A549 (cell line): Measurements from ENCODE around the gene C10orf105. TPM values are rescaled to one million over a fixed set of nuclear protein-coding genes. Genes with fewer than 3 reads are reported as not detected.

ENCODE experiments used
- ATAC-seq, 2 experiments: fragments of 200-7000 bp in 1 of 2; fragments of >200 bp in 1 of 2; cut with Nextera tagmentation in 1 of 2; cut with Tn5 transposase in 1 of 2; 3 replicates each; pipeline versions ENCODE4 v1.8.0 to v1.9.1; 2018 to 2020; ENCODE audit warnings: mild to moderate bottlenecking in 1 of 2, moderate library complexity in 1 of 2
- CTCF ChIA-PET: fragments of 300-600 bp; sonication (Branson Sonifier 250); formaldehyde crosslinking; extraction: SDS; loops from one replicate; lab custom pipeline; 2021; ENCODE audit warnings: antibody characterized with exemption, inconsistent platforms; lab: Yijun Ruan, JAX
- POLR2A ChIA-PET: fragments of 350-600 bp; formaldehyde crosslinking; extraction: SDS; loops from one replicate; lab custom pipeline; 2021; ENCODE audit warnings: antibody characterized with exemption, inconsistent platforms; lab: Yijun Ruan, JAX
- DNase-seq, 2 experiments: peaks; one replicate each; pipeline versions ENCODE4 v3.0.0 to v3.0.0-alpha.2; 2011 to 2016; ENCODE audit warnings: low read depth in 1 of 2, low spot score in 1 of 2
- FAIRE-seq: peaks from 2 replicates; lab custom pipeline; 2011; peaks lifted over from hg19 to GRCh38; lab: Jason Lieb, UNC
- H3K27ac ChIP-seq, 2 experiments: fragments of >200 bp; sonication (Bioruptor Twin); formaldehyde crosslinking; 3 replicates each; pipeline ENCODE4 v1.5.1; 2016 to 2017
- H3K4me1 ChIP-seq: fragments of >200 bp; sonication (Bioruptor Twin); formaldehyde crosslinking; 3 replicates; pipeline ENCODE4 v1.6.1; 2016
- H3K4me2 ChIP-seq: fragments of >200 bp; sonication (Bioruptor Twin); formaldehyde crosslinking; 3 replicates; pipeline ENCODE4 v1.6.1; 2016
- H3K4me3 ChIP-seq: fragments of >200 bp; sonication (Bioruptor Twin); formaldehyde crosslinking; 3 replicates; pipeline ENCODE4 v1.5.1; 2016
- H3K9me3 ChIP-seq: fragments of >200 bp; sonication (Bioruptor Twin); formaldehyde crosslinking; 3 replicates; pipeline ENCODE4 v1.6.1; 2016
- ATOH8 ChIP-seq: fragments of 250-450 bp; sonication (Bioruptor Pico); IDR thresholded peaks from 2 replicates; pipeline ENCODE4 v1.5.0; 2020; ENCODE audit warnings: low read depth, mild to moderate bottlenecking, moderate library complexity
- CBX2 ChIP-seq: fragments of 200-600 bp; sonication (generic); IDR thresholded peaks from 2 replicates; pipeline ENCODE4 v1.6.1; 2016; ENCODE audit warnings: low read depth, mild to moderate bottlenecking, borderline replicate concordance
- CHD4 ChIP-seq: fragments of 200-600 bp; sonication (generic); IDR thresholded peaks from 2 replicates; pipeline ENCODE4 v1.6.1; 2016; ENCODE audit warnings: antibody characterized with exemption, mild to moderate bottlenecking, borderline replicate concordance
- EHF ChIP-seq: fragments of 250-450 bp; sonication (Bioruptor Pico); IDR thresholded peaks from 2 replicates; pipeline ENCODE4 v1.5.0; 2020; ENCODE audit warnings: mild to moderate bottlenecking
- EHMT2 ChIP-seq: fragments of 200-600 bp; sonication (generic); IDR thresholded peaks from 2 replicates; pipeline ENCODE4 v1.6.1; 2016; ENCODE audit warnings: antibody characterized with exemption, low read depth, mild to moderate bottlenecking, moderate library complexity
- ELK1 ChIP-seq: fragments of 150-350 bp; IDR thresholded peaks from 2 replicates; pipeline ENCODE4 v1.6.1; 2014; ENCODE audit warnings: low read depth, mild to moderate bottlenecking, low read length
- ESRRA ChIP-seq: fragments of 150-350 bp; IDR thresholded peaks from 2 replicates; pipeline ENCODE4 v1.6.1; 2014; ENCODE audit warnings: mild to moderate bottlenecking, low read length, borderline replicate concordance
- FOSB ChIP-seq: fragments of 250-450 bp; sonication (Bioruptor Pico); IDR thresholded peaks from 2 replicates; pipeline ENCODE4 v1.5.0; 2020; ENCODE audit warnings: mild to moderate bottlenecking, moderate library complexity
- FOXS1 ChIP-seq: fragments of 250-450 bp; sonication (Bioruptor Pico); IDR thresholded peaks from 2 replicates; pipeline ENCODE4 v1.5.0; 2020; ENCODE audit warnings: mild to moderate bottlenecking, moderate library complexity
- GATA3 ChIP-seq: IDR thresholded peaks from 2 replicates; pipeline ENCODE4 v1.6.1; 2012; ENCODE audit warnings: borderline replicate concordance
- HDAC2 ChIP-seq: fragments of 200-600 bp; sonication (generic); IDR thresholded peaks from 2 replicates; pipeline ENCODE4 v1.6.1; 2016
- HEYL ChIP-seq: fragments of 250-450 bp; sonication (Bioruptor Pico); IDR thresholded peaks from 2 replicates; pipeline ENCODE4 v1.8.0; 2021; ENCODE audit warnings: mild to moderate bottlenecking, moderate library complexity
- HMGXB4 ChIP-seq: fragments of 250-450 bp; sonication (Bioruptor Pico); IDR thresholded peaks from 2 replicates; pipeline ENCODE4 v1.5.0; 2021; ENCODE audit warnings: mild to moderate bottlenecking, moderate library complexity, borderline replicate concordance
- HOXA7 ChIP-seq: fragments of 250-450 bp; sonication (Bioruptor Pico); IDR thresholded peaks from 2 replicates; pipeline ENCODE4 v1.5.0; 2020; ENCODE audit warnings: mild to moderate bottlenecking, moderate library complexity
- JUN ChIP-seq, 2 experiments: fragments of >200 bp; sonication (Bioruptor Twin); formaldehyde crosslinking; IDR thresholded peaks; 2 replicates in 1 of 2; 3 replicates in 1 of 2; pipeline ENCODE4 v1.6.1; 2016 to 2017
- MAX ChIP-seq: IDR thresholded peaks from 2 replicates; pipeline ENCODE4 v1.6.1; 2012
- MAZ ChIP-seq: fragments of 150-350 bp; IDR thresholded peaks from 2 replicates; pipeline ENCODE4 v1.6.1; 2014; ENCODE audit warnings: antibody characterized with exemption, low read depth, low read length, borderline replicate concordance
- NFE2L2 ChIP-seq: fragments of 150-350 bp; conservative IDR thresholded peaks from 2 replicates; pipeline ENCODE4 v1.6.1; 2014; ENCODE audit warnings: low read length
- NR3C1 ChIP-seq: fragments of >200 bp; sonication (Bioruptor Twin); formaldehyde crosslinking; IDR thresholded peaks from 3 replicates; pipeline ENCODE4 v1.6.1; 2017
- PHF8 ChIP-seq: fragments of 200-600 bp; sonication (generic); IDR thresholded peaks from 2 replicates; pipeline ENCODE4 v1.6.1; 2016; ENCODE audit warnings: low read depth, mild to moderate bottlenecking, antibody characterized with exemption, moderate library complexity, borderline replicate concordance
- RARB ChIP-seq: fragments of 250-450 bp; sonication (Bioruptor Pico); IDR thresholded peaks from 2 replicates; pipeline ENCODE4 v1.8.0; 2021; ENCODE audit warnings: mild to moderate bottlenecking, moderate library complexity
- RCOR1 ChIP-seq: fragments of 150-350 bp; IDR thresholded peaks from 2 replicates; pipeline ENCODE4 v1.6.1; 2014; ENCODE audit warnings: antibody characterized with exemption, low read length, low read depth
- RNF2 ChIP-seq: fragments of 200-600 bp; sonication (generic); IDR thresholded peaks from 2 replicates; pipeline ENCODE4 v1.6.1; 2016; ENCODE audit warnings: low read depth, mild to moderate bottlenecking, antibody characterized with exemption, moderate library complexity, borderline replicate concordance
- SMC3 ChIP-seq: fragments of >200 bp; sonication (Bioruptor Twin); formaldehyde crosslinking; IDR thresholded peaks from 3 replicates; pipeline ENCODE4 v1.6.1; 2018; ENCODE audit warnings: inconsistent platforms
- ZC3H11A ChIP-seq: fragments of 450-650 bp; IDR thresholded peaks from 2 replicates; pipeline ENCODE4 v1.6.1; 2014; ENCODE audit warnings: antibody characterized with exemption, mild to moderate bottlenecking
- ZFP36 ChIP-seq: fragments of 450-650 bp; IDR thresholded peaks from 2 replicates; pipeline ENCODE4 v1.6.1; 2014; ENCODE audit warnings: borderline replicate concordance; ENCODE audit not compliant: partially characterized antibody
- ZNF302 ChIP-seq: fragments of 250-450 bp; sonication (Bioruptor Pico); IDR thresholded peaks from 2 replicates; pipeline ENCODE4 v1.9.0; 2021; ENCODE audit warnings: inconsistent platforms, mild to moderate bottlenecking, moderate library complexity
- WGBS: methylation state at CpG from one replicate; pipeline ENCODE4 v1.1.6; 2017; ENCODE audit errors: missing lambda C conversion rate; 5-methylcytosine and 5-hydroxymethylcytosine counted together
- polyA plus RNA-seq, 4 experiments: library from polyadenylated mRNA; depleted of rRNA in 3 of 4; stranded (reverse); fragments of >200 nt; fragmentation: RNase III in 1 of 4; extraction: RNeasy Plus Mini Kit Qiagen cat#74134 plus additional on column Dnase treatment in 1 of 4; gene quantifications; 2 replicates in 3 of 4; 3 replicates in 1 of 4; pipeline ENCODE4 v1.2.3, GENCODE V29; 2011 to 2017
- TF ChIP-seq, protein P1 (sequence below): fragments of >200 bp; sonication (Bioruptor Twin); formaldehyde crosslinking; IDR thresholded peaks from 3 replicates; pipeline ENCODE4 v1.5.1; 2016
- TF ChIP-seq, protein P2 (sequence below): fragments of 450-650 bp; IDR thresholded peaks from 2 replicates; pipeline ENCODE4 v1.6.1; 2014; ENCODE audit warnings: antibody characterized with exemption

C10orf105 gene
- polyA plus RNA-seq, 2 of the 4 experiments (the other 2 are of a cell fraction) = not detected

DNA sequence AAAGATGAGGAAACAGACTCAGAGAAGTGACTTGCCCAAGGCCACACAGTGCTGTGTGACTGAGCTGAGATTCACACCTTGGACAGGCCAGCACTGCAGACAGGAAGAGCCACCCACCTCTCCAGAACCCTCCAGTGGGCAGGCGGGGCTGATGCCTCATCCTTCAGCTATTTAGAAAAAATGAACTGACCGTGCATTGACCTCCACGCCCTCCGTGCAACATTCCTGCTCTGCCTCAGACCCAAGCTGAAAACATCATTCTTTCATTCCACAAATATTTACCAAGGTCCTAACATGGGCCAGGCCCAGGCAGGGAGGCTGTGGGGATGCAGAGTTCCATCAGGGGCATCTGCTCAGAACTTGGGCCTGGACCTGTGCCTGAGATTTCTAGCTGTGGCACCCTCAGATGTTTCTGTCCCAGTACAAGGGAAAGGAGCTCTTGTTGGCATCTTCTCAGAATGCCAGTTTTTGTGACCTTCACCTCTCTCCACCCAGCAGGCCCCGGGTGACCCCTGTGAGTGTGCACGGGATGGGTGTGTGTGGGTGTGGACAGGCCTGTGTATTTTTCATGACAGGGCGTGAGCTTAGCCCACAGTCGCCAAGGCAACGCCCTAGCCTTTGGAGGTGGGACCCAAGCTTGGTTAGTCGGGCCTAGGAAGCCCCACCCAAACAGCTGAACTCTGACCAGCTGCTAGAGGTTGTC, 47.3 kb upstream of the C10orf105 start (continued):
- TF ChIP-seq HMGXB4 (CRISPR knock-in tag) (no peak), MAZ (no peak), RARB (peak; percentile 98), FOSB (no peak), ESRRA (peak; percentile 91), SMC3 (peak; percentile 21; the same call in 1 of the 3 replicates), PHF8 (no peak), NFE2L2 (no peak), HOXA7 (CRISPR knock-in tag) (no peak)

DNA sequence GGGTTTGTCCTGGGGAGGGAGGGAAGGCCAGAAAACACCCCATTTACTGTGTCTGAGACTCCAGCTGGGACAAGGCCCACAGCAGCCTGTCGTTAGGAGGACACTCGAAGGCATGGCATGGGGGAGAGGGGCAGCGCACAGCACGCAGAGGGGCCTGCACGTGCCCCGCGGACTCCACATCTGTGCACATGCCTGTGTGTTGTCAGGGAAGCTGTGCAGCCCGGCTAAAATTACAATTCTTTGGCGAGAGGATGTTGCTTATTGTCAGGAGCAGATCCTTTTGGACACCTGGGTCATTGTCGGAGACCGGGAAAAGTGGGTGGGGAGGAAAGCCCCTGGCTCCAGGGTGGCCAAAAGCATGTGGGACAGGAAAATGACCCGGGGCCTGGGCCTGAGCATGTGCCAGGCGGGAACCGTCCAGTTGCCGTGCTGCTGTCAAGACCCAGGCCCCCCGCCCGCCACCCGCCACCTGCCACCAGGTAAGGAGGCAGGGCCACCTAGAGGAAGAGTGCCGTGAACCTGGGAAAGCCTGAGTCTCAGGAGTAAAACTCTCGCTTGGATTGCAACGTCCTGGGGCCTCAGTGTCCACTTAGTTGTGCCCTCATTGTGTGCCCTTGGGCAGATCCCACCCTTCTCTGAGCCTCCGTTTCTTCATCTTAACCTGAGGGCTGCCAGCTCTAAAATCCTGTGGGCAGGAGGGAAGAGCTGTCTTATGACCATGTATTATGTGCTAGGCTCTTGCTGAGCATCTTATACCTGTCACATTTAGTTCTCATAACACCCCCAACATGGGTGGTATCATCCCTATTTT, 46.5 kb upstream of the C10orf105 start:
- Histone ChIP-seq H3K4me1 (peaks cover 81% of the 10 kb centered on the region), H3K9me3 (no peaks in the 10 kb centered on the region), H3K4me2 (peak overlapping the region; percentile 92), H3K27ac (peak overlapping the region; percentile 98 to 99), H3K4me3 (peak overlapping the region; percentile 10; the same call in 2 of the 3 replicates)
- POLR2A ChIA-PET = interaction anchor here (0.8 to 2.0 kb wide), 8 partner anchors 14 to 910 kb away, joined by 3 to 10 read pairs (median 3); partner anchors contain the start of gene PSAP
- FAIRE-seq (no peak), ATAC-seq (no peak), DNase-seq (no peak)
- WGBS = 76% methylated on average over 18 of the region's 22 CpGs
- CTCF ChIA-PET = interaction anchor here (0.7 to 4.7 kb wide), 17 partner anchors 9 to 558 kb away, joined by 3 to 22 read pairs (median 4); partner anchors contain the start of gene SLC29A3
- no peak for TF ChIP-seq HOXA7 (CRISPR knock-in tag)
- no peak for TF ChIP-seq GATA3
- no peak for TF ChIP-seq PHF8
- no peak; the same call in 1 of the 2 replicates for TF ChIP-seq ATOH8
- no peak for TF ChIP-seq RNF2
- no peak for TF ChIP-seq RCOR1
- TF ChIP-seq EHMT2 = no peak
- 0 out of 2 replicates have a peak, but pooled peaks have one; percentile 25 for TF ChIP-seq EHF
- TF ChIP-seq FOXS1 (CRISPR knock-in tag) = no peak
- no peak for TF ChIP-seq NR3C1
- no peak for TF ChIP-seq MAX
- no peak for TF ChIP-seq ZC3H11A
- peak; percentile 92 for TF ChIP-seq ZNF302 (CRISPR knock-in tag)
- TF ChIP-seq CBX2 = no peak
- TF ChIP-seq, protein P1, sequence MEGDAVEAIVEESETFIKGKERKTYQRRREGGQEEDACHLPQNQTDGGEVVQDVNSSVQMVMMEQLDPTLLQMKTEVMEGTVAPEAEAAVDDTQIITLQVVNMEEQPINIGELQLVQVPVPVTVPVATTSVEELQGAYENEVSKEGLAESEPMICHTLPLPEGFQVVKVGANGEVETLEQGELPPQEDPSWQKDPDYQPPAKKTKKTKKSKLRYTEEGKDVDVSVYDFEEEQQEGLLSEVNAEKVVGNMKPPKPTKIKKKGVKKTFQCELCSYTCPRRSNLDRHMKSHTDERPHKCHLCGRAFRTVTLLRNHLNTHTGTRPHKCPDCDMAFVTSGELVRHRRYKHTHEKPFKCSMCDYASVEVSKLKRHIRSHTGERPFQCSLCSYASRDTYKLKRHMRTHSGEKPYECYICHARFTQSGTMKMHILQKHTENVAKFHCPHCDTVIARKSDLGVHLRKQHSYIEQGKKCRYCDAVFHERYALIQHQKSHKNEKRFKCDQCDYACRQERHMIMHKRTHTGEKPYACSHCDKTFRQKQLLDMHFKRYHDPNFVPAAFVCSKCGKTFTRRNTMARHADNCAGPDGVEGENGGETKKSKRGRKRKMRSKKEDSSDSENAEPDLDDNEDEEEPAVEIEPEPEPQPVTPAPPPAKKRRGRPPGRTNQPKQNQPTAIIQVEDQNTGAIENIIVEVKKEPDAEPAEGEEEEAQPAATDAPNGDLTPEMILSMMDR = no peak
- 0 out of 2 replicates have a peak, but pooled peaks have one; percentile 11 for TF ChIP-seq FOSB
- TF ChIP-seq CHD4 = peak; percentile 74; the same call in 1 of the 2 replicates
- no peak for TF ChIP-seq ZFP36
- TF ChIP-seq, protein P2, sequence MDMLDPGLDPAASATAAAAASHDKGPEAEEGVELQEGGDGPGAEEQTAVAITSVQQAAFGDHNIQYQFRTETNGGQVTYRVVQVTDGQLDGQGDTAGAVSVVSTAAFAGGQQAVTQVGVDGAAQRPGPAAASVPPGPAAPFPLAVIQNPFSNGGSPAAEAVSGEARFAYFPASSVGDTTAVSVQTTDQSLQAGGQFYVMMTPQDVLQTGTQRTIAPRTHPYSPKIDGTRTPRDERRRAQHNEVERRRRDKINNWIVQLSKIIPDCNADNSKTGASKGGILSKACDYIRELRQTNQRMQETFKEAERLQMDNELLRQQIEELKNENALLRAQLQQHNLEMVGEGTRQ = no peak
- no peak for TF ChIP-seq ESRRA
- 0 out of 2 replicates have a peak, but pooled peaks have one; percentile 51 for TF ChIP-seq HEYL
- TF ChIP-seq ELK1 = no peak
- TF ChIP-seq HDAC2 = peak; percentile 84; the same call in 1 of the 2 replicates
- no peak for TF ChIP-seq JUN (IDR thresholded peaks at IDR 0.05)
